GM13977 (cell line): ENCODE data around the gene PPP1R14D.

Experiments used
- DNase-seq: peaks from one replicate; pipeline ENCODE4 v3.0.0; 2012; ENCODE audit warnings: low spot score
- in situ Hi-C: fragments of 300-500 bp; cut with MboI; formaldehyde crosslinking; loops from one replicate; pipeline ENCODE4 v1.12.0; 2022; ENCODE audit warnings: low sequenced_read_pairs, low pct_unique_long_range_greater_than_20kb, mixed read lengths, inconsistent platforms; ENCODE audit not compliant: unreplicated experiment
- TF ChIP-seq, protein P1 (sequence below): IDR thresholded peaks from 2 replicates; pipeline ENCODE4 v1.5.1; 2012; ENCODE audit warnings: mild to moderate bottlenecking, control low read depth; ENCODE audit not compliant: insufficient read depth; ENCODE audit errors: extremely low read depth, missing control alignments

Gene PPP1R14D

DNA sequence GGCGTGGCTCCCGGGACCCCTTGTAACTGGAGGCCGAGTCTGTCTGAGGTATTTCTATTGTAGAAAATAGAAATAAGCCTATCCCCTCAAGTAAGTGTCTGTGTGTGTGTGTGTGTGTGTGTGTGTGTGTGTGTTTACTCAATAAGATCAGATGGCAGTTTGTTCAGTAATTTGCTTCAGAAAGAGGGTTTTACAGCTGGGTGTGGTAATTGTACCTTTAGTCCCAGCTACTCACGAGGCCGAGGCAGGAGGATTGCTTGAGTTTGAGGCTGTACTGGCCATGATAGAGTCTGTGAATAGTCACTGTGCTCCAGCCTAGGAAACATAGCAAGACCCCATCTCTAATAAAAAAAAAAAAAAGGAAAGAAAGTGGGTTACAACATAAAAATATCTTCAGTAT lies 24.0 kb upstream of the PPP1R14D start:
- in situ Hi-C loops, result no loop called here
- no peak for DNase-seq
- TF ChIP-seq, protein P1, sequence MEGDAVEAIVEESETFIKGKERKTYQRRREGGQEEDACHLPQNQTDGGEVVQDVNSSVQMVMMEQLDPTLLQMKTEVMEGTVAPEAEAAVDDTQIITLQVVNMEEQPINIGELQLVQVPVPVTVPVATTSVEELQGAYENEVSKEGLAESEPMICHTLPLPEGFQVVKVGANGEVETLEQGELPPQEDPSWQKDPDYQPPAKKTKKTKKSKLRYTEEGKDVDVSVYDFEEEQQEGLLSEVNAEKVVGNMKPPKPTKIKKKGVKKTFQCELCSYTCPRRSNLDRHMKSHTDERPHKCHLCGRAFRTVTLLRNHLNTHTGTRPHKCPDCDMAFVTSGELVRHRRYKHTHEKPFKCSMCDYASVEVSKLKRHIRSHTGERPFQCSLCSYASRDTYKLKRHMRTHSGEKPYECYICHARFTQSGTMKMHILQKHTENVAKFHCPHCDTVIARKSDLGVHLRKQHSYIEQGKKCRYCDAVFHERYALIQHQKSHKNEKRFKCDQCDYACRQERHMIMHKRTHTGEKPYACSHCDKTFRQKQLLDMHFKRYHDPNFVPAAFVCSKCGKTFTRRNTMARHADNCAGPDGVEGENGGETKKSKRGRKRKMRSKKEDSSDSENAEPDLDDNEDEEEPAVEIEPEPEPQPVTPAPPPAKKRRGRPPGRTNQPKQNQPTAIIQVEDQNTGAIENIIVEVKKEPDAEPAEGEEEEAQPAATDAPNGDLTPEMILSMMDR, result no peak

DNA sequence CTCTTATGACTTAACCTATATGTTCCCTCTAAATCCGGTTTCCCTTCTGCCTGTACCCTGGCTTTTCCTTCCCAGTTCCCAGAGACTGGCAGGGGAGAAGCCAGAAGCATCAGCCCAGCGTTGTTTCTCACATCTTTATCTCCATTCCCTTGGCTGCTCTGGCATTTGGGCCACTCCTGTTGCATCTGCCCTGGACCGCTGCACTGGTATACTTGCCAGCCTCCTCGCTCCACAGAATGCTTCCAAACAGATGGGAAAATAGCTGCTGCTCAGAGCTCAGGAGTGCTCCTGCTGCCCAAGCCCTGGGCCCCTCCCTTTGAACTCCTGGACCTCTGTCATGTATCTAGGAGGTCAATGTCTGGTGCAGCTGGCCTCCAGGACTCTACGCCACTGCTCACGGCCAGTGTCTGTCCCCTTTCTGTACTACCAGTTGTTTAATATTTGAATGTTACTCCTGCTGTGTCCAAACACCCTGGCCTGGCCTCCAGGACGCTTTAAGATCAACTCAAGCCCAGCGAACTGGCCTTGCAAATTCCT lies 22.1 kb upstream of the PPP1R14D start:
- no peak for DNase-seq
- in situ Hi-C loops, result no loop called here
- TF ChIP-seq, protein P1, result no peak

DNA sequence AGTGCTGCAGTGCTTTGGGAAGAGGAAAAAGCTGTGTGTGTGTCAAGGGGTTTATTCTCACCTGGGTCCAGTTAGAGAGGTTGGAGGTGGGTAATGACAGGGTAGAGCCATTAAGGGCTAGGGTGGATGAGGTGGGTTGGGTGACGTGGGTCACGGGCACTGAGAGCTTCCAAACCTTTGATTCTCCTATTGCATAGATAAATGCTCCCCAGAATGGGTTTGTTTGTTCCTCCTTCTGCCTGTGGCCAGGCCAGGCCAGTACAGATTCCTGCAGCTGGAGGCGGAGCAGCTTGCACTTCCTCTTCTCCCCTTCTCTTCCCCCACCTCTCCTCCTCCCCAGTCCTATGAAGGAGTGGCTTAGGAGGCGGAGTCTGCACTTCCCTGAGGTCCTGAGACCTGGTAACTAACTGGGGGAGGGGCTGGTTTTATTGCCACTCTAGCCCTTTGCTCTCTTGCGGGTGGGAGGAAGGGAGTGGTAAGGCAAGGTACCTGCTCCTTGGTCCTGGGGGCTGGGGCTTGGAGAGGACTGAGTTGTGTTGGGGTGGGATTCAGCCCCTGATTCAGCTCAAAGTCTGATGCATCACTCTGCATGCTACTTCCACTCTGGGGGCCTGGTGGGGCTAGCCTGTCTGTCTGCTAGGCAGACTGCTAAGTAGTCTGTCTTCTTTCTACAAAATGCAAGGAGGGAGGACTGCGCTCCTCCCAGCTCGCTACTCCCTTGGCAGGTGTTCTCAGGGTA lies 18.9 kb upstream of the PPP1R14D start:
- peak; percentile 73 for DNase-seq
- in situ Hi-C loops, result no loop called here
- TF ChIP-seq, protein P1, result no peak

DNA sequence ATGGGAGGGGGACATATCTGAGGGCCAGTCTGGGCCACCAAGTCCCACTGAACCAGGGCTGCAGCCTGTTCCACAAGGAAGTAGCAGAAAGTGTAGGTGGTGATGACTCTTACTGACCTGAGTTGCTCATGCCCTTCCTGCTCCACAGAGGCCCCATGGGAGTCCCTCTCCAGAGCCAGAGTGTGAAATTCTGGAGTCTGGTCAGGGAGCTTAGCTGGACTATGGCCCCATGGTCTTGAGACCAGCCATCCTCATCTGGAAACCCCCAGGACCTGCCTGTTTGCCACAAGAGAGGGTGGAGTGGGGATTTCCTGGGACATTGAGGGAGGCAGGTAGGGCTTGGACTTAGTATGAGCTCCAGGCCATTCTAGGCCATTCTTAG lies 18.3 kb upstream of the PPP1R14D start:
- peak; percentile 34 for DNase-seq
- TF ChIP-seq, protein P1, result no peak
- in situ Hi-C loops, result no loop called here

DNA sequence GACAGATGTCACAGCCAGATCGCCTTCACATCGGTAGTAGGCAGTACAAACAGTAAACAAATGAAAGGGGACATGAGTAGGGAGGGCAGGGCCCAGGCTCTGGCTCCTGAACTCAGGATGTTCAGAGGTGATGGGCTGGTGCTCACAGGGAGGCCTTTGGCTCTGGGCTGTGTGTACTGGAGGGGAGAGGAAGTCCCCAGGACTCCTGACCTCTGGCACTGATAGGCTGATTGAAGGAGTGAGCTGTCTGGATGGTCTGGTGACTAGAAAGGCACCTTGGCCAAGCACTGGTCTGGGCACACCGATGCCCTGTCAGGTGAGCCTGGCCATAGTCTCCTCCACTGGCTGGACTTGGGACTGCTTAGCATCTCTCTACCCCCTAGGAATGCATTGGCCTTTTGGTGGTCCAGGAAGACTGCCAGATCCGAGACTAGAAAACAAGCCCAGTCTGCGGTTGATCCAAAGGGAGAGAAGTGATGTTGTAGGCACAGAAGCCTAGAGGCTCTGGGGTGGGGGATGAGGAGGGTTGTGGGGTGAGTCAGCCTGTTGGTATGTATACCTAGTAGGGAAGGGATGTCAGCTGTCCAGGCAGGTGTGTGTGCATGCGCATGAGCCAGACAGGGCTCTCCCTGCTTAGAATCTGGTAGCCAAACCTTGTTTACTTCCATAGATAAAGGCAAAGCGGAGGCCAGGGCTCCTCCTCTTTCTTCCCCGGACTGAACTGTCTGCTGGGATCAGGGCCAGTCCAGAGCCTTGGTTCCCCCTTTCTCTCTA lies 17.2 kb upstream of the PPP1R14D start:
- DNase-seq, result no peak
- TF ChIP-seq, protein P1, result no peak

DNA sequence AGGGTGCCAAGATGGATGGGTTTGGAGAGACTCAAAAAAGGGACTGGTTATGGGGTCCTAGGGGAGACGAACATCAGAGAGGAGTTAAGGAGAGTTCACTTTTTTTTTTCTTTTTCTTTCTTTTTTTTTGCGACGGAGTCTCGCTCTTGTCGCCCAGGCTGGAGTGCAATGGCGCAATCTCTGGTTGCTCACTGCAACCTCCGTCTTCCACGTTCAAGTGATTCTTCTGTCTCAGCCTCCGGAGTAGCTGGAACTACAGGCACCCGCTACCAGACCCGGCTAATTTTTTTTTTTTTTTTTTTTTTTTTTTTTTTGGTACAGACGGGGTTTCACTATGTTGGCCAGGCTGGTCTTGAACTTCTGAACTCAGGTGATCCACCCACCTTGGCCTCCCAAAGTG lies 16.5 kb upstream of the PPP1R14D start:
- DNase-seq, result no peak
- in situ Hi-C loops, result no loop called here
- TF ChIP-seq, protein P1, result no peak

More for the DNA sequence above, 17.2 kb upstream of the PPP1R14D start:
- in situ Hi-C loops, result no loop called here
